Large intestine (tissue), 3 donors: ENCODE results near the gene PRDM16. TPM values are rescaled to one million over a fixed set of nuclear protein-coding genes. Genes with fewer than 3 reads are reported as not detected.

Experiments
- DNase-seq, 2 donors: peaks; one replicate each; pipeline versions ENCODE4 v3.0.0 to v3.0.0-alpha.2; 2013
- H3K27ac ChIP-seq: one replicate; pipeline ENCODE4 v1.5.1; 2013; ENCODE audit warnings: low read length
- H3K27me3 ChIP-seq: 2 replicates; pipeline ENCODE4 v1.6.1; 2013; ENCODE audit warnings: low read length; ENCODE audit not compliant: control insufficient read depth, insufficient read depth
- H3K36me3 ChIP-seq: 2 replicates; pipeline ENCODE4 v1.6.1; 2013; ENCODE audit warnings: low read length; ENCODE audit not compliant: control insufficient read depth, insufficient read depth
- H3K4me1 ChIP-seq: one replicate; pipeline ENCODE4 v1.6.1; 2013; ENCODE audit warnings: low read length; ENCODE audit not compliant: control insufficient read depth, insufficient read depth
- H3K4me3 ChIP-seq: one replicate; pipeline ENCODE4 v1.5.1; 2013; ENCODE audit warnings: low read length
- H3K9me3 ChIP-seq: one replicate; pipeline ENCODE4 v1.6.1; 2013; ENCODE audit warnings: mild to moderate bottlenecking, low read depth, low read length, moderate library complexity; ENCODE audit not compliant: control insufficient read depth
- WGBS: methylation state at CpG from one replicate; pipeline ENCODE4 v1.1.5; 2013; ENCODE audit warnings: low lambda C conversion rate; ENCODE audit not compliant: insufficient coverage; 5-methylcytosine and 5-hydroxymethylcytosine counted together
- polyA plus RNA-seq: library from polyadenylated mRNA; unstranded; fragments of 120-200 nt; gene quantifications from one replicate; pipeline ENCODE4 v1.2.1, GENCODE V29; 2013

PRDM16 gene
- polyA plus RNA-seq, 1 donor = 20.6 TPM

DNA sequence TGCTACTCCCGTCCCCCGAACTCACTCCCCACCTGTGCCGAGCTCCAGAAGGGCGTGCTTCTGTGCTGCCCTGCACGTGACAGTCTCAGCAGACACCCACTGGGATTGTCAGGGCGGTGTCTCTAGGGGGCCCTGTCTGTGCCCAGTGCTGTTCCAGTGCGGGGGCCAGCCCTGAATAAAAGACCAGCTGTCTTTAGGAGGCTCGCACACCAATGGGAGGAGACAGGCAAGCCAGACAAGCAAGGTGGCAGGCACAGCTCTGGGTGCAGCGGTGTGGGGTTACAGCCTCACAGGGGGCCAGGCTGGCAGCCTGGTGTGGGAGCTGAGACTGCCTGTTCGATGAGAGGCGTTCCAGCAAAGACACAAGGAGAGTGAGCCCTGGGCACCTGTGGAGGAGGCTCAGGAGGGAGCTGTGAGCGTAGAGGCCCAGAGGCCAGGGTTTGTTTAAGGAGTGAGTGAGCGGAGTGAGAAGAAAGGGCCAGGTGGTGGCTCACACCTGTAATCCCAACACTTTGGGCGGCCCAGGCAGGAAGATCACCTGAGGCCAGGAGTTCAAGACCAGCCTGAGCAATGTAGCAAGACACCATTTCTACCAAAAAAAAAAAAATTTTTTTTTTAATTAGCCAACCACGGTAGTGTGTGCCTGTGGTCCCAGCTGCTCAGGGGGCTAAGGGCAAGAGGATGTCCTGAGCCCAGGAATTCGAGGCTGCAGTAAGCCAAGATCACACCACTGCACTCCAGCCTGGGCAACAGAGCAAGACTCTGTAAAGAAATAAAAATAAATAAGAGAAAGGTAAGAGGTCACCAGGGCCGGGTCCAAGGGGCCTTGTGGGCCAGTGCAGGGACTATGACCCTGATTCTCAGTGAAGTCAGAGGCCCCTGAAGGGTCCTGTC is 337.2 kb downstream of the PRDM16 start:
- no peak for DNase-seq
- Histone ChIP-seq H3K4me3 (no peak overlapping the region), H3K27ac (no peak overlapping the region), H3K4me1 (peaks cover 3% of the 10 kb centered on the region), H3K36me3 (no peaks in the 10 kb centered on the region), H3K27me3 (peaks cover 2% of the 10 kb centered on the region), H3K9me3 (peaks cover 8% of the 10 kb centered on the region)
- no CpG with 5 or more reads among the region's 17 CpGs for WGBS

DNA sequence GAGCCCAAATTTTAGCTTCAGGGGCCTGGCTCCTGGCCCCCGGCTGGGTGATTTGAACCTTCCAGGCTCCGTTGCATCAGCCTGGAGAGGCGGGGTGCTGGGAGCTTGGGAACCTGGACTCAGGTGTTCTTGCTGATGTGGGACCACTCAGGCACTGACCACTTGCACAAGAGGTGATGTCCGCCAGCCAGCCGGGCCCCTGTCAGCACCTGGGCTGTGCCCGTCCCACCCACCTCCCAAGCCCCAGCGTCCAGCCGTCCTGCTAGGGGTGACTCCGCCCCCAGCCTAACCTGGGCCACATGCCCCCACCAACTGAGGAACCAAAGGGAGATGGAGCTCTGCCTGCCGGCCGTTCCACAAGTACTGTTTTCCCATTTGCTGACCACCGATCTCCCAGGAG is 338.0 kb downstream of the PRDM16 start:
- Histone ChIP-seq H3K27me3 (peaks cover 2% of the 10 kb centered on the region), H3K27ac (no peak overlapping the region), H3K36me3 (no peaks in the 10 kb centered on the region), H3K4me3 (no peak overlapping the region), H3K9me3 (peaks cover 8% of the 10 kb centered on the region), H3K4me1 (peaks cover 3% of the 10 kb centered on the region)
- WGBS = no CpG with 5 or more reads among the region's 12 CpGs
- no peak for DNase-seq

DNA sequence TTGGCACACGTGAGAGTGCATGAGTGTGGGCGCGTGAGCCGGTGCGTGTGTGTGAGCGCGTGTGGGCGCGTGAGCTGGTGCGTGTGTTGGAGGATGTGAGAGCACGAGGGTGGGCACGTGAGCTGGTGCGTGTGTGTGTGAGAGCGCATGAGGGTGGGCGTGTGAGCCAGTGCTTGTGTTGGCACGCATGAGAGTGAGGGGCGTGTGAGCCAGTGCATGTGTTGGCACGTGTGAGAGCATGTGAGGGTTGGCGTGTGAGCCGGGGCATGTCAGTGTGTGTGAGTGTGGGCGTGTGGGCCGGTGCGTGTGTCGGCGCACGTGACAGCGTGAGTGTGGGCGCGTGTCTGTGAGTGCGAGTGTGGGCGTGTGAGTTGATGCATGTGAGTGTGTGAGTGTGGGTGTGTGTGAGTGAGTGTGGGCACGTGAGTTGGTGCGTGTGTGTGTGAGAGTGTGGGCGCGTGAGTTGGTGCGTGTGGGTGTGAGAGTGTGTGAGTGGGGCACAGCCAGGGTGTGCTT is 339.8 kb downstream of the PRDM16 start:
- Histone ChIP-seq H3K9me3 (peaks cover 8% of the 10 kb centered on the region), H3K36me3 (no peaks in the 10 kb centered on the region), H3K4me1 (peaks cover 3% of the 10 kb centered on the region), H3K27ac (no peak overlapping the region), H3K27me3 (peaks cover 2% of the 10 kb centered on the region), H3K4me3 (no peak overlapping the region)
- DNase-seq = no peak
- 90% methylated on average over 12 of the region's 36 CpGs for WGBS

DNA sequence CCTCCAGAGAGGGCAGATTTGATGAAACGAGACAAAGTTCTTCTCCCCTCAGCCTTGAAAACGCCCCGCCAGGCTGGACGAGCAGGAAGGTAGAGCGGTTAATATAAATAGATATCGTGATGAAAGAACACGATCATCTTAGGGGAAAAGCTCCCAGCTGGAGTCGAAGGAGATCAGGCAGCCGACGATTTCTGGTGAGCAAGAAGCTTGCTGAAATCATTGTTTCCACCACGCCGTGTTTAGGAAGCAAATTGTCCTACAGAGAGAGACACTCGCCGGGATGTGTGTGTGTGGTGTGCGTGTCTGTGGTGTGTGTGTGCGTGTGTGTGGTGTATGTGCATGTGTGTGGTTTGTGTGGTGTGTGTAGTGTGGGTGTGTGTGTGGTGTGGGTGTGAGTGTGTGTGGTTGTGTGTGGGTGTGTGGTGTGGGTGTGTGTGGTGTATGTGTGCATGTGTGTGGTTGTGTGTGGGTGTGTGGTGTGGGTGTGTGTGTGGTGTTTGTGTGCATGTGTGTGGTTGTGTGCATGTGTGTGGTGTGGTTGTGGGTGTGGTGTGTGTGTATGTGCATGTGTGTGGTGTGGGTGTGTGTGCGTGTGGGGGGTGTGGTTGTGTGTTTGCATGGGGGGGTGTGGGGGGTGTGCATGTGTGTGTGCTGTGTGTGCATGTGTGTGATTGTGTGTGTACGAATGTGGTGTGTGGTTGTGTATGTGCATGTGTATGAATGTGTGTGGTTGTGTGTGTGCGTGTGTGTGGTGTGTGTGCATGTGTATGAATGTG is 340.6 kb downstream of the PRDM16 start:
- no peak overlapping the region for H3K4me3 ChIP-seq
- H3K27me3 ChIP-seq = peaks cover 2% of the 10 kb centered on the region
- DNase-seq = no peak
- WGBS = 93% methylated on average over 5 of the region's 19 CpGs
- peaks cover 3% of the 10 kb centered on the region for H3K4me1 ChIP-seq
- H3K27ac ChIP-seq = no peak overlapping the region
- peaks cover 8% of the 10 kb centered on the region for H3K9me3 ChIP-seq
- H3K36me3 ChIP-seq = no peaks in the 10 kb centered on the region

DNA sequence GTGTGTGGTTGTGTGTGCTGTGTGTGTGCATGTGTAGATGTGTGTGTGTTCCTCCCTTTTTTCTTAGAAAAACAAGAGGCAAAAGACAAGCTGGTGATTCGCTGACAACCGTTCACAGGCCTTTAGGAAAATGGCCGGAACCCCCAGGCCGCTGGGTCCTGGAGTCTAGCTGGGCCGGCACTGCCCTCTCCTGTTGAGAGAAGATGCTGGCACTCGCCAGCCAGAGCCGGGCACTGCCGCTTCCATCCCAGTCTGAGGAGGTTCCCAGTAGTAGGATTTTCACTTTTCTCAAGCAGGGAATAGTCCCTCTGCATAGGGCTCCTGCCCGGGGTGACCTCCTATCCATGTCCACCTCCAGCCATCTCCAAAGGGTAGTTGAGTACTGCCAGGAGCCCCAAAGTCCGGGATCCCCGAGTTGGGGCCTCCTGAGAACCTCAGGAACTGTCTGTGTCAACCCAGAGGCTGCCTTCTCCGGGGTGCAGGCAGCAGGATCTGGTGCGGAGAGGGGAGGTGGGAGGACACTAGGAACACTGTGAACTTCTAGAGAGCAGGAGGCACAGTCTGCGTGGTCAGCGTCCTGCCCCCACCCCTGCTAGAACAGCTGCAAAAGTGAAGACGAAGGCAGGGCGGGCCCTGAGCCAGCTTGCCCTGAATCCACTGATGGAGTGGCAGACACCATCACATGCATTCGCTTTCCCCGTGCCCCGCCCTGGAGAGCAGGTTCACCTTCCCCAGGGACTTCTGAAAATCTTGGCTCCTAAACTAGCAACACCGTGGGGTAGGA is 341.3 kb downstream of the PRDM16 start:
- no CpG with 5 or more reads among the region's 21 CpGs for WGBS
- Histone ChIP-seq H3K9me3 (peaks cover 2% of the 10 kb centered on the region), H3K36me3 (no peaks in the 10 kb centered on the region), H3K27me3 (peaks cover 5% of the 10 kb centered on the region), H3K4me1 (peaks cover 3% of the 10 kb centered on the region), H3K27ac (no peak overlapping the region), H3K4me3 (no peak overlapping the region)
- DNase-seq = peak in 1 of 2 donors; percentile 42

DNA sequence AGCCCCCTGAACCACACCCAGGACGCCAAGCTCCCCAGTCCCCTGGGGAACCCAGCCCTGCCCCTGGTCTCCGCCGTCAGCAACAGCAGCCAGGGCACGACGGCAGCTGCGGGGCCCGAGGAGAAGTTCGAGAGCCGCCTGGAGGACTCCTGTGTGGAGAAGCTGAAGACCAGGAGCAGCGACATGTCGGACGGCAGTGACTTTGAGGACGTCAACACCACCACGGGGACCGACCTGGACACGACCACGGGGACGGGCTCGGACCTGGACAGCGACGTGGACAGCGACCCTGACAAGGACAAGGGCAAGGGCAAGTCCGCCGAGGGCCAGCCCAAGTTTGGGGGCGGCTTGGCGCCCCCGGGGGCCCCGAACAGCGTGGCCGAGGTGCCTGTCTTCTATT is 342.8 kb downstream of the PRDM16 start:
- Histone ChIP-seq H3K27me3 (peaks cover 8% of the 10 kb centered on the region), H3K9me3 (peaks cover 16% of the 10 kb centered on the region), H3K27ac (no peak overlapping the region), H3K36me3 (no peaks in the 10 kb centered on the region), H3K4me1 (peaks cover under 1% of the 10 kb centered on the region), H3K4me3 (no peak overlapping the region)
- WGBS = no CpG with 5 or more reads among the region's 30 CpGs
- DNase-seq = no peak

DNA sequence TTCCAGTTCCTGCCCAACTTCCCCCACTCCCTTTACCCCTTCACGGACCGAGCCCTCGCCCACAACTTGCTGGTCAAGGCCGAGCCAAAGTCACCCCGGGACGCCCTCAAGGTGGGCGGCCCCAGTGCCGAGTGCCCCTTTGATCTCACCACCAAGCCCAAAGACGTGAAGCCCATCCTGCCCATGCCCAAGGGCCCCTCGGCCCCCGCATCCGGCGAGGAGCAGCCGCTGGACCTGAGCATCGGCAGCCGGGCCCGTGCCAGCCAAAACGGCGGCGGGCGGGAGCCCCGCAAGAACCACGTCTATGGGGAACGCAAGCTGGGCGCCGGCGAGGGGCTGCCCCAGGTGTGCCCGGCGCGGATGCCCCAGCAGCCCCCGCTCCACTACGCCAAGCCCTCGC is 343.4 kb downstream of the PRDM16 start:
- peaks cover 8% of the 10 kb centered on the region for H3K27me3 ChIP-seq

DNA sequence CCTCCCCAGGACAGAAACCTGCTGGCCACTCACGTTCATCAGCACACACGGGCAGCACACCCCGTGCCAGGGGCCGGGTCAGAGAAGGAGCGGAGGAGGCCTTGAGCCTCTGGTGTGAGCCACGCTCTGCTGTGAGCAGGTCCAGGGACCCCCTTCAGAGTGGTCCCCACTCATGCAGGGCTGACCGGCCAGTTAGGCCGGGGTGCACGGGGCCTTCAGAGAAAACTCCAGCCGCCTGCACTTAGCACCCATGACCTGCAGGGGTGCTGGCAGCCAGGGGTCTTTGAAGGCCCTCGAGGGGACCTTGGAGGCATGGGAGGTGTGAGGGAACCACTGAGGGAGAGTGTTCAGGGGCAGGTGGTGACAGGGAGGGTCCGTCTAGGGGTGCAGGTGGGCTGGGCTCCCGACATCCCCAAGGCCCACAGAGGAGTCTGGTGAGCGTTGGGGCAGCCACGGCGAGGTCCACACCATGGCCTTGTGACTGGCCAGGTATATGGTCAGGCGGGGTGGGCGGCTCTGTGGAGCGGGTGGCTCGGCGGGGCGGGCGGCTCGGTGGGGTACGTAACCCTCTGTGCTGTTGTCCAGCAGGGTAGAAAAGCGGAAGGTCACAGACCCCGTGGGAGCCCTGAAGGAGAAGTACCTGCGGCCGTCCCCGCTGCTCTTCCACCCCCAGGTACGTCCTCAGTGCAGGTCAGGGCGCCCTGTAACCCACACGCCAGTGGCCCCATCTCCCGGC is 345.1 kb downstream of the PRDM16 start:
- no peak overlapping the region for H3K27ac ChIP-seq
- peaks cover 6% of the 10 kb centered on the region for H3K27me3 ChIP-seq
- H3K4me3 ChIP-seq = no peak overlapping the region
- no CpG with 5 or more reads among the region's 34 CpGs for WGBS
- no peak for DNase-seq
- no peaks in the 10 kb centered on the region for H3K36me3 ChIP-seq
- peaks cover 20% of the 10 kb centered on the region for H3K9me3 ChIP-seq
- peaks cover 19% of the 10 kb centered on the region for H3K4me1 ChIP-seq

More for the DNA sequence above, 343.4 kb downstream of the PRDM16 start:
- no peak for DNase-seq
- H3K9me3 ChIP-seq = peaks cover 20% of the 10 kb centered on the region
- no peak overlapping the region for H3K4me3 ChIP-seq
- WGBS = no CpG with 5 or more reads among the region's 33 CpGs
- no peak overlapping the region for H3K27ac ChIP-seq
- H3K4me1 ChIP-seq = peaks cover 6% of the 10 kb centered on the region
- no peaks in the 10 kb centered on the region for H3K36me3 ChIP-seq

DNA sequence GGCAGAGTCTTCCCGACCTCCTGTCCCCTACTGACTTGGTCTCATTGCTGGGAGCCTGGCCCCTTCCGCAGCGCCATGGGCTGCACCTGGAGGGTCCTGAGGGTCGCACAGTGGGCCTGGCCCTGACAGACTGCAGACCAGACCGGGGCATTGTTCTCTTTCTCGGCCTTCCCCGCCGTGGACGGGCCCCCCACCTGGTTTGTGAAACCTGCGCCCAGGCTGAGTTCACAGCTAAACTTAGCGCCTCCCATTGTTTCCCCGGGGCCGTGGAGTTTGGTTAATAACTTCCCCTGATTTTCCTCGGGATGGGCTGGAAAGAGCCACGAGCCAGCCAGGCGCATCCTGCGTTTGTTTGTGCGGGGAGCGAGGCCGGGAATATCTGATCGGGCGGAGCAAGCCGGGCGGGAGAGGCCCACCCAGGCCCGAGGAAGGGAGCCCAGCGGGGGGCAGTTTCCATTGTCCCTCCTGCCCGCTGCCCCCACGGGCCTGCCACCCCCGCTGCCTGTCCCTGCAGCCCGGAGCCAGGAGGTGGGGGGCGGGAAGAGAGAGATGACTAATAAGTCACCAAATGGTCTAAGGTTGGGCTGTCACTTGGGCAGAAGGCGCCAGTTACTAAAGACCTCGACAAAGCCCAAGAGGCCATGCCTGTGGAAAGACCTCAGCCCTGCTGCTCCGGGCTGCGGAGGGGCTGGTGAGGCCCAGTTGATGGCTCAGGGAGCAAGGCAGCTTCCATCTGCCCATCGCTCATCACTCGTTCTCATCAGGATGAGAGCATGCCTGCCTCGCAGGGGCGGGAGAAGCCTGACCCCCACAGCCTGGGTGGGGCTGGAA is 346.5 kb downstream of the PRDM16 start:
- DNase-seq = no peak
- WGBS = no CpG with 5 or more reads among the region's 39 CpGs
- H3K9me3 ChIP-seq = peaks cover 20% of the 10 kb centered on the region
- no peak overlapping the region for H3K27ac ChIP-seq
- peaks cover 6% of the 10 kb centered on the region for H3K27me3 ChIP-seq
- no peak overlapping the region for H3K4me3 ChIP-seq
- no peaks in the 10 kb centered on the region for H3K36me3 ChIP-seq
- peaks cover 22% of the 10 kb centered on the region for H3K4me1 ChIP-seq
